GM12874 (cell line): ENCODE data around the gene ABI3BP.

Source experiments
- CTCF ChIP-seq: IDR thresholded peaks from 2 replicates; pipeline ENCODE4 v1.5.1; 2011; ENCODE audit warnings: low read depth, mild to moderate bottlenecking, control low read depth, low read length, moderate library complexity; ENCODE audit not compliant: insufficient read depth

ABI3BP gene

DNA sequence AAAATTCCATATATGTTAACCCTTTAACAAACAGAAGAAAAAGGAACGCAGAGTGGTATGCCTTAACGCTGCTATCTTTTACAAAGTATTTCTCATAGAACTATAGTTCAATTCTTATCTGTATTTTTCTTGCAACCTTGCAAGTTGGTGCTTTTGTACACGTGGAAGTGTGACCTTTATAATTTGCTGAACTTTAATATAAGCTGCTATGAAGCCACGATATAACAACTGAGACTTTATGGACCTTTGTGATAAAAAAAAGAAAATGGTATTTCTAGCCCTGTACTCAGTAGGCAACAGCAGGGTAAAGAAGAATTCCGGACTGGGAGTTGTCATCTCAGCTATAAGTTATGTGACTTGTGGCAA is 290.3 kb downstream of the ABI3BP start:
- no peak for TF ChIP-seq CTCF

- TF ChIP-seq CTCF: no peak
These were observed 290.9 kb downstream of the ABI3BP start for GRCh38 chr3:100702082-100702979.

GRCh38 chr3:100700708-100701107 is 292.5 kb downstream of the ABI3BP start:
- no peak for TF ChIP-seq CTCF
